Measurements from ENCODE around the gene SMU1.
"Not testable (repeated sequence)": the region's sequence is repeated elsewhere in the genome, so short reads cannot be mapped to it uniquely, and the experiment has no call there.

The SMU1 gene

DNA sequence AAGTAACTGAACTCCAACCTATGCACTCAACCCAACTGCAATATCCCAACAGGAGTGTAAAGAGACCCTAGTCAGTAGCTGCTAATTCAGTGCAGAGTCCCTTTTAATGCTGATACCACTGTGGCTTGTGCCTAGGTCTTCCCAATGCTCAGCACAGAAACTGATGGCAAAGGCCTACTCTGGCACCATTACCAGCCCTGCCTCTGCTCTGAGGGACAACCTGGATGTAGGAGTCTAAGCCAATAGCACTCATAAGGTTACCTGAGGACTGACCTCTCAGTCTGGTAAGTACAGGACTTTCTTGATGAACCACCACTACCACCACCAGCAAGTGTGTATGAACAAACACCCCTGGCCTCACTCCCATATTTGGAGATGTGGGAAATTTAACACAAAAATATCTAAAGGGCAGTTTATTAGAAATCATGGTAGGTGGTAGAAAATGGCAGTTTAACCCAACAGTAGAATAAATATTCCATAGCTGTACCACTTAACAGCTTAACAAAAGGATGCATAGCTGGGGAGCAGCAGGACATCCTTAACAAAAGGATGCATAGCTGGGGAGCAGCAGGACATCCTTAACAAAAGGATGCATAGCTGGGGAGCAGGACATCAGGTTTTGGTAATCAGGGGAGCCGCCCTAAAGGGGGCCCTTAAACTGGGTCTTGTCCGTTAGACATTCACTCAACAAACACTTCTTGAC, 62.4 kb downstream of the SMU1 start:
- no peak for DNase-seq (ENCODE audit: low spot score)

GRCh38 chr9:33012328-33013069, 64.0 kb downstream of the SMU1 start:
- DNase-seq (ENCODE audit: low spot score), result no peak

GRCh38 chr9:33011831-33012230, 64.6 kb downstream of the SMU1 start:
- no peak for DNase-seq (ENCODE audit: low spot score)

GRCh38 chr9:33007755-33008154, 68.7 kb downstream of the SMU1 start:
- no peak for DNase-seq (ENCODE audit: low spot score)

GRCh38 chr9:33005335-33005734, 71.1 kb downstream of the SMU1 start:
- not testable (repeated sequence) for DNase-seq (ENCODE audit: low spot score)

- DNase-seq (ENCODE audit: low spot score), result peak; percentile 33
Observed at GRCh38 chr9:33000682-33001055, 75.8 kb downstream of the SMU1 start.

- DNase-seq (ENCODE audit: low spot score), result no peak
Observed at GRCh38 chr9:32992595-32993238, 83.8 kb downstream of the SMU1 start.

DNA sequence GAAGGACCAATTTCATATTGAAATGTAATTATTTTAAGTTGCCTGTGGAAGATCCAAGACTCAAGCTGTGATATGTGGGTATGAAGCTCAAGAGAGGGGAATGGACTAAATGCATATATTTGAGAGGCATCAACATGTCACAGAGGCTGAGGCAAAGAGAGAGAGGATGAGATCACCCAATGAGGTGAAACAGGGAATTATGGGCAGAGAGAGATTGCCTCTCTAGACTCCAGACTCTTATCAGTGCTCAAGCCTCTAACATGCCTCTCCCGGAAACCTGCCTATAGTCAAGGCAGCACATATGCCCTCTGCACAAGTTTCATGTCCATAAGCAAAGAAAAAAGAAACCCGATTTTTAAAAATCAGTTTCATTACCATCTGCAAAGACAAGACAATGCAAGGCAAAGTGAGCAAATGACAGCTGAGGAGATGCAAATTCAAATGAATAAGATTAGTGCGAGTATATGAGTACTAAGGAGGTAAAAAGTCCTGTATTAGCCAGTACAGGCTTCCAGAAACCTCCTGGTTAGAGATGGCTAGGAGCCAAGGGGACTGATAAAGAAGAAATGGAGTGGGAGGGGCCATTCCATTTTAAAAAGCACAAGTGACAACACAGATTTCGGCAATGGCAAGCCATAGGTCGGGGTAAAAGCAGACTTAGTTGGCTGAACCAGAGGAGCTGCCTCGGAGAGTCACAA, 84.4 kb downstream of the SMU1 start:
- no peak for DNase-seq (ENCODE audit: low spot score)

Data from GM03348 (cell line).